Effector memory CD4-positive, alpha-beta T cell (primary cell): ENCODE measurements around the gene C1orf50.

Experiments
- DNase-seq, 3 donors: peaks; one replicate each; pipeline ENCODE4 v3.0.0-alpha.2; 2020
- H3K27ac ChIP-seq: 2 replicates; pipeline ENCODE4 v1.7.0; 2013; ENCODE audit warnings: mild to moderate bottlenecking, low read length, moderate library complexity; ENCODE audit not compliant: insufficient read depth, poor library complexity, severe bottlenecking
- H3K27me3 ChIP-seq: replicated peaks from 2 replicates; pipeline ENCODE4 v1.7.0; 2013; ENCODE audit warnings: mild to moderate bottlenecking, low read length; ENCODE audit not compliant: insufficient read depth, control insufficient read depth, poor library complexity, severe bottlenecking
- H3K36me3 ChIP-seq: 2 replicates; pipeline ENCODE4 v1.7.0; 2013; ENCODE audit warnings: mild to moderate bottlenecking, low read length, moderate library complexity; ENCODE audit not compliant: control insufficient read depth, insufficient read depth
- H3K4me1 ChIP-seq: 2 replicates; pipeline ENCODE4 v1.7.0; 2013; ENCODE audit warnings: low read length, mild to moderate bottlenecking; ENCODE audit not compliant: control insufficient read depth, insufficient read depth, poor library complexity, severe bottlenecking
- H3K4me3 ChIP-seq: 2 replicates; pipeline ENCODE4 v1.7.0; 2013; ENCODE audit warnings: low read length, low read depth, mild to moderate bottlenecking; ENCODE audit not compliant: insufficient read depth, poor library complexity, severe bottlenecking
- H3K9me3 ChIP-seq: 2 replicates; pipeline ENCODE4 v1.7.0; 2013; ENCODE audit warnings: mild to moderate bottlenecking, low read length, moderate library complexity; ENCODE audit not compliant: control insufficient read depth

C1orf50 gene

DNA sequence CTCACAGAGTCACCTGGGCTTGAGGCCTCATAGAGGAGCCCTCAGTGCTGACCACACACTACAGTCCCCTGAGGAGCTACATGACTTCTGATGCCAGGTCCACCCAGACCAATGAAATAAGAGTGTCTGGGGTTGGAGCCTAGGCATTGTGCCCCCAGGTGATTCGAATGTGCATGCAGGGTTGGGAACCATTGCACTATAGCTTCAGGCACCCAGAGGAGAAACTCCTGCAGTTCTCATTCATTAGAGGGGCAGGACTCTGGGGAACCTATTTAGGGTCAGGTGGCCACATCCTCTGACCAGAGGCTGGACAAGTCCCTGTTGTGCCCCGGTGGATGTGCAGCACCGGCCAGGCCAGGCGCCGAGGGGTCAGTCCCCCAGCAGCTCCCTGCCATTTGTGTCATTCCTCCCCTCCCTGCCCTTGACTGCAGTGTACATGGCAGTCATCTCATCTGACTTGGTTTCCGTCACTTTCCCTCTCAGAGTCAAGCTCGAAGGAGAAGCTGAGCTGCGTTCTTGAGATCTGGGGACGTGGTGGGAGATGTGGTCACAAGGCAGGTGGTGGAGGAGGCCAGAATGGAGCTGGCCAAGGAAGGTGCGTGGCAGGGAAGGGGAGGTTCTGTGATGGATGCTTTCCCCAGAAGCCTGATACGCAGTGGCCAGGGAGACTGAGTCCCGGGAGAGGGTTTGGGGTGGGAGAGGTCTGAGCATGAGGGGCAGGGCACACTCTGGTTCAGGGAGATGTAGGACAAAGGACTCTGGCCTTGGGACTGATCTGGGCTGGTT is 33.4 kb upstream of the C1orf50 start:
- no peaks in the 10 kb centered on the region for H3K4me1 ChIP-seq
- H3K36me3 ChIP-seq: no peaks in the 10 kb centered on the region
- H3K9me3 ChIP-seq: no peaks in the 10 kb centered on the region
- H3K27ac ChIP-seq: no peak overlapping the region
- no peaks in the 10 kb centered on the region for H3K27me3 ChIP-seq
- H3K4me3 ChIP-seq: no peak overlapping the region
- no peak for DNase-seq

DNA sequence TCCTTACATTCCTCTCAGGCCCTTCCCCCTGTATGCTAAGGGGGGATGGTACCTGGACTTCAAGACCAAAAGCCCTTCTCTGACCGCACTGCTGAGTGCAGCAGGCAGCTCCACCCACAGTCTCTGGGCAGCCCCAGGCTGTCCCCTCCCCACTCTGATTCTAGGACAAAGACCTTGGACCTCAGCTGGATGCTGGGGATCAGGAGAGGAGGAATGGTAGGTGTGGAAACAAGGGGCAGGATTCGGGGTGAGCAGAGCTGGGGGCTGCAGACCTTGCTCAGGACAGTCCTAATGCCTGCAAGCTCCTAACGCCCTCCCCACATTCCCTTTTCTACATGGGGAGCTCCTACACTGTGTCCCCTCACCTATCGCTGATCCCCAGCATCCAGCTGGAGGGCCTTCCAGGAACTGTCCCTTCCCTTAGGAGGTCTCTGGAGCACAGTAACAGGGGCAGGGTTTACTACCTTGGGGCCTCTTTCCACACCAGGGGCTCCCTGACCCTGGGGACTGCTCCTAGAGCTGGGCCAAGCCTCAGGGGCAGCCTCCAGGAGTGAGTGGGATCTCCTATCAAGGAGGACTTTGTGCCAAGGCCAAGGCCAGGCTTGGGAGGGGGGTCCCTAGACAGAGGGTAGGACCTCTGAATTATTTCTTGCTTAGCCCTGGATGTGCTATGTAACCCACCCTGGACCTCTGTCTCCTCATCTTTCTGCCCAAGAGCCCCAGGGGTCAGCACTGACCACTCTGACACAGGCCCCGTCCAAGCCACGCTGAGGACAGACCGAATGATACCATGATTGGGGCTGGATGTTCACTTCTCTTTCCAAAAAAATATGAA is 32.6 kb upstream of the C1orf50 start:
- H3K36me3 ChIP-seq: no peaks in the 10 kb centered on the region
- H3K27me3 ChIP-seq: no peaks in the 10 kb centered on the region
- DNase-seq: no peak

DNA sequence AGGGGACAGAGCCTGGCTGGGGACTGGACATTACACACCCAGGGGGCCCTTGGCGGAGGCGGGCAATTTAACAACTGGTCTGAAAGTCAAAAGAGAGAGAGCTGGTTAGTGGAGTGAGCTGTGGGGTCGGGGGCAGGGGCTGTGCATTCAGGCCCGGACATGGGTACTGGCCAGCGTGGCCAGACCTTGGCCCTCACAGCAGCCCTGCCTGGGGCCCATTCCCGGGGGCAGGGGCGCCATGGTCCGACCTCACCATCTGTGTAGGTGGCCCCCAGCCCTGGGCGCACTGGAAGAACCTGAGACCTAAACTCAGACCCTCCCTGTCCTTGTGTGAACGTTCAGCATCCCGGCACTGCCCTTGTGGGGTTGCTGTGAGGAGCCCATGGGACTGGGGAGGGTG is 32.0 kb upstream of the C1orf50 start:
- no peaks in the 10 kb centered on the region for H3K4me1 ChIP-seq
- no peak for DNase-seq
- H3K27ac ChIP-seq: no peak overlapping the region
- H3K27me3 ChIP-seq: no peaks in the 10 kb centered on the region
- H3K9me3 ChIP-seq: no peaks in the 10 kb centered on the region
- no peaks in the 10 kb centered on the region for H3K36me3 ChIP-seq
- no peak overlapping the region for H3K4me3 ChIP-seq

More for the DNA sequence above, 32.6 kb upstream of the C1orf50 start:
- no peaks in the 10 kb centered on the region for H3K9me3 ChIP-seq
- no peak overlapping the region for H3K4me3 ChIP-seq
- no peaks in the 10 kb centered on the region for H3K4me1 ChIP-seq
- H3K27ac ChIP-seq: no peak overlapping the region

DNA sequence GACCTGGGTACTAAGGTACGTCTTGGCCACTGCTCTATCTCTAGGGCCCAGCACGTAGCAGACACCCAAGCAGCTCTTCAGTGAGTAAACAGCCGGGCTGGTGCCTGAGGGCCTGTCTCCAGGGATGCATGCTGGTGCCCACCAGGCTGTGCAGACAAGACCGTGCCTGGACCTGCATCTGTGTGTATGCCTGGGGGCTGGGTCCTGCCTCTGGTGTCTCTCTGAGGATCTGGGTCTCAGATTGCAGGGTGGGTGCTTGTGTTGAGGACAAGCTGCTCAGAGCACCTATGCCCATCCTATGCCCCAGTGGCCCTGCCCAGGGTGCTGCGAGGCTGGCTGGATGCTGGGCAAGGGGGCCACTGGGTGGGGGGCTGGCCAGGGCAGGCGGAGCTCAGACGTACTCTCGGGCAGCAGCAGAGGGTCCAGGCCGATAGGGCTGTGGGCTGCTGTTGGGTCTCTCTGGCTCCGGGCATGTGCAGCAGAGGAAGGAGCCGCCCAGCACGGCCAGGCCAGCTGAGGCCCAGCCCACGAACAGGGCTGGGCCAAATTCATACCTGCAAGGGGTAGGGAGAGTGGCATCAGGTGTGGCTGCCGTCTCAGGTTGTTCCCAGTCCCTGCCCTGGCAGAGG is 31.5 kb upstream of the C1orf50 start:
- no peak overlapping the region for H3K4me3 ChIP-seq
- no peak for DNase-seq
- H3K36me3 ChIP-seq: no peaks in the 10 kb centered on the region
- H3K27ac ChIP-seq: no peak overlapping the region
- no peaks in the 10 kb centered on the region for H3K27me3 ChIP-seq
- no peaks in the 10 kb centered on the region for H3K4me1 ChIP-seq
- no peaks in the 10 kb centered on the region for H3K9me3 ChIP-seq

DNA sequence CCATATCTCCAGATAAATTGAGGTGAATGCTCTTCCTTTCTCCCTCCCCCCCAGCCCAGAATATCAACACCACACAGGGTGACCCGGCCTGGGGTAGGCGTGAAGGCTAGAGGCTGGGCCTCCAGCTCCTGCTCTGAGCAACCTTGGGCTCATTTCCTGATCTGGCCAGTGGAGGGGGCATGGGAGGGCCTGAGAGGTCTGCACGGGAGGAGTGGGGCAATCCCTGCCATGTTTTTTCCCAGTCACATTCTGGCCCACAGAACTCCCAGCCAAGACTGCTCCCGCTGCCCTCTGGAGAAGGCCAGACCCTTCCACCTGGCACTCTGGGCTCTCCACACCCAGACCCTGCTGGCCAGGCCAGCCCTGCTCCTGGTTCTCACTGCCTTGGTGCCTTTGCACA is 30.9 kb upstream of the C1orf50 start:
- H3K27ac ChIP-seq: no peak overlapping the region
- no peak for DNase-seq
- no peak overlapping the region for H3K4me3 ChIP-seq
- H3K9me3 ChIP-seq: no peaks in the 10 kb centered on the region
- no peaks in the 10 kb centered on the region for H3K36me3 ChIP-seq
- no peaks in the 10 kb centered on the region for H3K4me1 ChIP-seq
- H3K27me3 ChIP-seq: no peaks in the 10 kb centered on the region

DNA sequence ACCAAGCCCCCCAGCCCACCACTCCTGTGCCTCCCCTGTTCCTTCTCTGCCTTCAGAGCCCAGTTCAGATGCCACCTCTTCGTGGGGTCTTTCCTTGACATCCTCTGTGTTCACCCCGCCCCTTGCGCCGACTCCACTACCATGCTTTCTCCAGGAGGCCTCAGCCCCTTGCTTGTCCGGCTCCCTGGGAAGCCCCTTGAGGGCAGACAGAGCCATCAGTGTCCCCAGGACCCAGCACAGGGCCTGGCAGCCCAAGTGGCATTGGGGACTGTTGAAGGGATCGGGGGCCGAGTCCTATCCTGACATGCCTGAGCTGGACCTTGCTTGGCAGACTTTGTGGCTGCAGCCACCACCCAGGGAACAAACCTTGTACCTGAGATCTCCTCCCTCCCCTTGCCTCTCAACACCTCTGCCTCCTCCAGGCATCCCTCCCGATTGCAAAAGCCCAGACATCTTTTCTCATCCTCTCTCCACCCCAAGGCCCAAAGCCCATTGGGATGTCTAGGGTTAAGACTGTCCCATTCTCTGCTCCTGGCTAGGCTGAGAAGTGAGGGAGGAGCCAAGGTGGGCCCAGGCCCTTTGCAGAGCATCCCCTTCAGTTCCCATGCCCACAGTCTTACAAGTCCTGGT is 30.4 kb upstream of the C1orf50 start:
- Histone ChIP-seq H3K27me3 (no peaks in the 10 kb centered on the region), H3K9me3 (no peaks in the 10 kb centered on the region), H3K27ac (no peak overlapping the region), H3K4me1 (no peaks in the 10 kb centered on the region), H3K4me3 (no peak overlapping the region), H3K36me3 (no peaks in the 10 kb centered on the region)
- DNase-seq: no peak

DNA sequence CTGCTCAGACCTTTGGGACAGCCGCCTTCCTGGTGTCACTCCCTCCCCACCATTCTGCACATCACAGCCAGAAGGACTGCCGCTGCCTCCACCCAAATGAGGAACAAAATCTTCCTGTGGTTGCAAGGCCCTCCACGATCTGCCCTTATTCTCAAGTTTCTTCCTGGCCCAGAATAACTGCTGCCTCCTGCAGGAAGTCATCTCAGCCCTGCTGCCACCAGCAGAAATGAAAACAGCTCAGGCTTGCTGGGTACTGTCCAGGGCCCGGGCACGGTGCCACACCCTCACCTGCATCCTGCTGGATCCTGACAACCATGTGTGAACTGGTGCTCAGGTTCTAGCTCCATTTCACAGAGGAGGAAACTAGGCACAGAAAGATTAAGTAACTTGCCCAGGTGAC is 29.8 kb upstream of the C1orf50 start:
- H3K27me3 ChIP-seq: no peaks in the 10 kb centered on the region

DNA sequence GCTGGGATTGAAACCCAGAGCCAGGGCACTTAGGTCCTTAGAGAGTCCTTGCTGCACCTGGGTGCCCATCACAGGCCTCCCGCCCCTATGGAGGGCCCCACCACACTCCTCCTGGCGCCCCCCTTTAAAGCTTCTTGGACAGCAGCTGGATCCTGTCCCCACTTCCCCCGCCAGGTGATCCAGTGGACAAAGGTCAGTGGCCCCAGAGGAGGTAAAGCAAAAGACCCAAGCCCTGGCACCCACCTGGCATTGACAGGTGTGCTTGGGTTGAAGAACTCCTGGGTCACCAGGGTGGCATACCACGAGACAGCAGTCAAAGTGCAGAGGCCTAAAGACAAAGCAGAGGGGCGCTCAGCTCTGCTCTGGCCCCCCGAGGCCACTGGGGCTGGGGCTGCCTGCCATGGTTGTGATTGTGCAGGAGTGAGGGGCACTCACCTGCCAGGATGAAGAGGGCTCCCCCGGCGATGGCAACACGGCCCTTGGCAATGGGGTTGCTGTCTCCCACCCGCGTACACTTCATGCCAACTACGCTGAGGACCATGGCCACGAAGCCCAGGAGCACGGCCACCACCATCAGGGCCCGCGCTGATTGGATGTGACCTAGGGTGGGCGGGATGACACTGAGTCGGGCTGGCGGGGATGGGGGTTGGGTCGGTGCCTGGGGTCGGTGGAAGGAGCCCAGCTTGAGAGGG is 28.9 kb upstream of the C1orf50 start:
- Histone ChIP-seq H3K9me3 (no peaks in the 10 kb centered on the region), H3K27me3 (no peaks in the 10 kb centered on the region), H3K27ac (no peak overlapping the region), H3K4me1 (no peaks in the 10 kb centered on the region), H3K36me3 (no peaks in the 10 kb centered on the region), H3K4me3 (no peak overlapping the region)
- DNase-seq: no peak

More for the DNA sequence above, 29.8 kb upstream of the C1orf50 start:
- Histone ChIP-seq H3K4me1 (no peaks in the 10 kb centered on the region), H3K27ac (no peak overlapping the region), H3K36me3 (no peaks in the 10 kb centered on the region), H3K9me3 (no peaks in the 10 kb centered on the region), H3K4me3 (no peak overlapping the region)
- no peak for DNase-seq

DNA sequence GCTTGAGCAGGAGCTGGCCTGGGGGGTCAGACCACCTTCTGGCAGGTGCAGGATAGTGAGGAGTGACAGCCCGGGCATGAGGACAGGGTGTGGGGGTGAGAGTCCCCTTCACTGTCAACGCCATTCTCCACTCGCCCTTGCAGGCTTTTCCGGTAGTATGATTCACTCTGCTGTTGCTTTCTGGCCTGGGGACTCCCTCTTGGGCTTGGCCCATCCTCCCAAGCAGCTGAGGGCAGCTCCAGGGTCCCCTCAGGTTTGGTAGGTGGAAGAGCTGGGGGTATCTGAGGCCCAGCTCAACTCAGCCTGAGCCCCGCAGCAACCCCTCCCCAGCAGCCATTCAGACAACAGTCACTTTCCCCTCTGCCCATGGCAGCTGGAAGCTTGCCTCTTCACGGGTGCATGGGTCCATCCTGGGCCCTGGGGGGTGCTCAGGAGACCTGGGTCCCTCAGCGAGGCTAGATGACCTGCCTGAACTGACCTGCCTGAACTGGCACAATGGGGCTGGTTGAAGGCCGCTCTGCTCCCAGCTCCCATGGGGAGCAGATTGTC is 28.3 kb upstream of the C1orf50 start:
- H3K36me3 ChIP-seq: no peaks in the 10 kb centered on the region
- H3K27me3 ChIP-seq: no peaks in the 10 kb centered on the region
- no peak for DNase-seq
- no peaks in the 10 kb centered on the region for H3K9me3 ChIP-seq
- no peaks in the 10 kb centered on the region for H3K4me1 ChIP-seq
- H3K4me3 ChIP-seq: no peak overlapping the region
- H3K27ac ChIP-seq: no peak overlapping the region
